Spleen (tissue), 11 donors: ENCODE data around the gene SMAD3. TPM values are rescaled to one million over a fixed set of nuclear protein-coding genes. Genes with fewer than 3 reads are reported as not detected.
A peak's percentile ranks its signal among the peaks of the same experiment; 100 is the strongest.

Source experiments
- DNase-seq: peaks from one replicate; pipeline ENCODE4 v3.0.0-alpha.2; 2020
- H3K27ac ChIP-seq, 8 donors: fragments of 200-600 bp; sonication (generic) in 7 of 8; 1 replicate in 4 of 8; 2 replicates in 4 of 8; pipeline versions ENCODE4 v1.5.0 to v1.8.0; 2016 to 2021; ENCODE audit warnings: inconsistent platforms in 4 of 8, mild to moderate bottlenecking in 4 of 8, moderate library complexity in 1 of 8
- H3K27me3 ChIP-seq, 7 donors: fragments of 200-600 bp; sonication (generic) in 6 of 7; replicated peaks in 1 of 7; 1 replicate in 4 of 7; 2 replicates in 3 of 7; pipeline versions ENCODE4 v1.5.0 to v1.8.0; 2016 to 2021; ENCODE audit warnings: inconsistent platforms in 3 of 7, mild to moderate bottlenecking in 1 of 7
- H3K36me3 ChIP-seq, 6 donors: fragments of 200-600 bp; sonication (generic) in 5 of 6; 1 replicate in 4 of 6; 2 replicates in 2 of 6; pipeline versions ENCODE4 v1.5.0 to v1.8.0; 2016 to 2021; ENCODE audit warnings: inconsistent platforms in 2 of 6
- H3K4me1 ChIP-seq, 6 donors: fragments of 200-600 bp; sonication (generic) in 5 of 6; 1 replicate in 3 of 6; 2 replicates in 3 of 6; pipeline versions ENCODE4 v1.5.0 to v1.8.0; 2016 to 2021; ENCODE audit warnings: inconsistent platforms in 3 of 6
- H3K4me3 ChIP-seq, 8 donors: fragments of 200-600 bp; sonication (generic) in 7 of 8; 1 replicate in 4 of 8; 2 replicates in 4 of 8; pipeline versions ENCODE4 v1.5.0 to v1.8.0; 2016 to 2021; ENCODE audit warnings: inconsistent platforms in 4 of 8, mild to moderate bottlenecking in 4 of 8, moderate library complexity in 2 of 8
- H3K9me3 ChIP-seq, 8 donors: fragments of 200-600 bp; sonication (generic) in 7 of 8; 1 replicate in 4 of 8; 2 replicates in 4 of 8; pipeline versions ENCODE4 v1.5.0 to v1.8.0; 2016 to 2021; ENCODE audit warnings: inconsistent platforms in 4 of 8
- POLR2A ChIP-seq, 3 donors: fragments of 450-650 bp; IDR thresholded peaks; one replicate each; pipeline ENCODE4 v1.5.1; 2017; ENCODE audit warnings: antibody characterized with exemption in 3 of 3, mild to moderate bottlenecking in 1 of 3
- POLR2AphosphoS5 ChIP-seq, 3 donors: sonication (generic); formaldehyde crosslinking; IDR thresholded peaks; one replicate each; pipeline ENCODE4 v1.5.1; 2017; ENCODE audit warnings: antibody characterized with exemption in 3 of 3
- WGBS, 5 donors: extraction: QIAGEN DNeasy Blood & Tissue Kit in 3 of 5; methylation state at CpG; one replicate each; pipeline versions ENCODE4 v1.1.5 to v1.1.7; 2013 to 2018; 5-methylcytosine and 5-hydroxymethylcytosine counted together
- intact Hi-C: fragments of 100-400 bp; cut with DNase I; formaldehyde crosslinking; loops from one replicate; pipeline ENCODE4 v1.15.0; 2023; ENCODE audit warnings: low total_unique reads
- polyA plus RNA-seq, 3 donors: library from polyadenylated mRNA; stranded (reverse); fragments of 200-250 nt; gene quantifications; one replicate each; pipeline ENCODE4 v1.2.1, GENCODE V29; 2013
- total RNA-seq, 7 donors: library from RNA; depleted of rRNA in 3 of 7; stranded (reverse); fragments of >200 nt in 3 of 7; fragmentation: NEBNext Ultra II Directional in 4 of 7; extraction: Animal tissue kit (Norgen Biotek cat#: 25700) in 4 of 7; gene quantifications; one replicate each; pipeline versions ENCODE4 v1.1.0 to v1.2.1, GENCODE V29; 2016 to 2021
- TF ChIP-seq, protein P1 (sequence below), 11 experiments: fragments of 200-600 bp in 7 of 11; fragments of 450-650 bp in 4 of 11; sonication (generic) in 4 of 11; IDR thresholded peaks in 8 of 11; conservative IDR thresholded peaks in 3 of 11; 1 replicate in 7 of 11; 2 replicates in 4 of 11; pipeline versions ENCODE4 v1.4.0 to v1.8.0; 2016 to 2021; ENCODE audit warnings: antibody characterized with exemption in 11 of 11, inconsistent platforms in 4 of 11, mild to moderate bottlenecking in 1 of 11
- donor health status: healthy with polysubstance abuse.
- donor health status: DM: no; HTN: no; CAD: no; lungs with moderate emphysema.
- donor health status: DM: no; HTN: no; CAD: no.
- donor health status: Bipolar disorder and iron deficiency.
- donor health status: healthy.
- donor health status: DM: no; HTN: no; CAD: no.
- donor health status: DM: yes; HTN: yes; CAD: no.

The SMAD3 gene
- total and polyA plus RNA-seq, 10 donors, result 8.3 to 78.4 (median 33.7) TPM

DNA sequence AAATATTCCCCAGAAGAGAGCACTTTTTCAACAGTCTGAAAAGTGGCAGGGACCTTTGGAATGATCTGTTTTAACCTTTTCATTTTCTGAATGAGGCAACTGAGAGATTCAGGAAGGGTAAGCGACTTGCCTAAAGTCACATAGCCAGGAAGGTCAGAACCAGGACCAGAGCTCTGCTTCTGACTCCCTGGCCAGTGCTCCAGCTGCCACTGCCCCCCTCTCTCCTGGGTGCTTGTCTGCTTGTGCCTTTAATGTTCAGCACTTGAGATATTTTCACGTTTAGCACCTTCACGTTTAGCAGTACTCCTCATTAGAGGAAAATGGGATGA is 68.3 kb downstream of the SMAD3 start:
- Histone ChIP-seq H3K4me3 (peak overlapping the region in 1 of 8 donors; percentile 11), H3K4me1 (peaks cover 48 to 100% (median 80%) of the 10 kb centered on the region in 6 donors), H3K36me3 (peaks cover 0 to 5% (median 0%) of the 10 kb centered on the region in 6 donors), H3K27me3 (no peaks in the 10 kb centered on the region), H3K9me3 (no peaks in the 10 kb centered on the region), H3K27ac (peak overlapping the region; percentile 64 to 90 (median 80))
- intact Hi-C loops, result no loop called here
- 63 to 74% (median 66%) methylated on average over 3 of the region's 3 CpGs for WGBS, 5 donors
- no peak for DNase-seq
- TF ChIP-seq, protein P1, sequence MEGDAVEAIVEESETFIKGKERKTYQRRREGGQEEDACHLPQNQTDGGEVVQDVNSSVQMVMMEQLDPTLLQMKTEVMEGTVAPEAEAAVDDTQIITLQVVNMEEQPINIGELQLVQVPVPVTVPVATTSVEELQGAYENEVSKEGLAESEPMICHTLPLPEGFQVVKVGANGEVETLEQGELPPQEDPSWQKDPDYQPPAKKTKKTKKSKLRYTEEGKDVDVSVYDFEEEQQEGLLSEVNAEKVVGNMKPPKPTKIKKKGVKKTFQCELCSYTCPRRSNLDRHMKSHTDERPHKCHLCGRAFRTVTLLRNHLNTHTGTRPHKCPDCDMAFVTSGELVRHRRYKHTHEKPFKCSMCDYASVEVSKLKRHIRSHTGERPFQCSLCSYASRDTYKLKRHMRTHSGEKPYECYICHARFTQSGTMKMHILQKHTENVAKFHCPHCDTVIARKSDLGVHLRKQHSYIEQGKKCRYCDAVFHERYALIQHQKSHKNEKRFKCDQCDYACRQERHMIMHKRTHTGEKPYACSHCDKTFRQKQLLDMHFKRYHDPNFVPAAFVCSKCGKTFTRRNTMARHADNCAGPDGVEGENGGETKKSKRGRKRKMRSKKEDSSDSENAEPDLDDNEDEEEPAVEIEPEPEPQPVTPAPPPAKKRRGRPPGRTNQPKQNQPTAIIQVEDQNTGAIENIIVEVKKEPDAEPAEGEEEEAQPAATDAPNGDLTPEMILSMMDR (IDR thresholded peaks at IDR 0.05 in 8 of 11, conservative IDR thresholded peaks at IDR 0.05 in 3 of 11), result no peak
- TF ChIP-seq POLR2A (IDR thresholded peaks at IDR 0.05) (no peak), POLR2AphosphoS5 (IDR thresholded peaks at IDR 0.05) (no peak)

DNA sequence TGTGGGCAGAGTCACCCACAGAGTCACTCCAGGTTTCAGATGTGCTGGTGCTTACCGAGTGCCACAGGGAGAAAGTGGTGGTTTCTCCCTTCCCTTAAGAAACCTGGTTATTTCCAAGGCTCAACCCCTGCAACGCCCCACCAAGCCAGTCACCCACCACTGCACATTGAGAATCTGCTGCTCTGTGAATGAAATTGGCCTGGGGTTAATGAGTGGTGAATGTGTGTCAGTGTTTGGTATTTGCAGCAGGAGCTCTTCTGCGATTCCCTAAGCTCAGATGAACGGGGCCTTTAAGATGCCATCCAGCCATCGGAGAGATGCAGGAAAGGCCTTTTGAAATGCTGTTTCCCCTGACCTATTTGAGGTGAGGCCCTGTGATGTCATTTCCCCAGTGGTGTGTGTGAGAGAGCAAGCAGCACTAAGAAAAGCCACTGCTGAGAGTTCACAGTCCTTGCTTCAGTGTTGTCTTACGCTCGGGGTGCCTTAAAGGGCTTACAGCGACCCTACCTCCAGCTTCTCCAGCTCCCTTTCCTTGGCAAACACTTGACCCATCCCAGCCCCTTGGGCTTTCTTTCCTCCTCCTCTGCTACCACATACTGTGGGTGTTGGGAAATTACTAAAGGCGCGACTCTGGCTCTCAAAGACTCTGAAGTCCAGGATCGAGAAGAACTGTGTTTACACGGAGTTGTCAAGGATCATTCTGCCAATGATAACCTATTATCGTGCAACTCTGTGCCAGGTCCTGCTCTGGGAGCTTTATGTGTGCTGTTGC is 68.9 kb downstream of the SMAD3 start:
- Histone ChIP-seq H3K9me3 (no peaks in the 10 kb centered on the region), H3K4me3 (peak overlapping the region in 1 of 8 donors; percentile 11), H3K4me1 (peaks cover 48 to 100% (median 85%) of the 10 kb centered on the region in 6 donors), H3K36me3 (no peaks in the 10 kb centered on the region), H3K27ac (peak overlapping the region; percentile 64 to 90 (median 80)), H3K27me3 (no peaks in the 10 kb centered on the region)
- TF ChIP-seq POLR2AphosphoS5 (IDR thresholded peaks at IDR 0.05) (peak in 2 of 3 donors; percentile 50 to 86), POLR2A (IDR thresholded peaks at IDR 0.05) (no peak)
- TF ChIP-seq, protein P1 (IDR thresholded peaks at IDR 0.05 in 8 of 11, conservative IDR thresholded peaks at IDR 0.05 in 3 of 11), result no peak
- WGBS, 5 donors, result 15 to 30% (median 28%) methylated on average over 13 of the region's 13 CpGs
- intact Hi-C loops, result no loop called here
- no peak for DNase-seq

DNA sequence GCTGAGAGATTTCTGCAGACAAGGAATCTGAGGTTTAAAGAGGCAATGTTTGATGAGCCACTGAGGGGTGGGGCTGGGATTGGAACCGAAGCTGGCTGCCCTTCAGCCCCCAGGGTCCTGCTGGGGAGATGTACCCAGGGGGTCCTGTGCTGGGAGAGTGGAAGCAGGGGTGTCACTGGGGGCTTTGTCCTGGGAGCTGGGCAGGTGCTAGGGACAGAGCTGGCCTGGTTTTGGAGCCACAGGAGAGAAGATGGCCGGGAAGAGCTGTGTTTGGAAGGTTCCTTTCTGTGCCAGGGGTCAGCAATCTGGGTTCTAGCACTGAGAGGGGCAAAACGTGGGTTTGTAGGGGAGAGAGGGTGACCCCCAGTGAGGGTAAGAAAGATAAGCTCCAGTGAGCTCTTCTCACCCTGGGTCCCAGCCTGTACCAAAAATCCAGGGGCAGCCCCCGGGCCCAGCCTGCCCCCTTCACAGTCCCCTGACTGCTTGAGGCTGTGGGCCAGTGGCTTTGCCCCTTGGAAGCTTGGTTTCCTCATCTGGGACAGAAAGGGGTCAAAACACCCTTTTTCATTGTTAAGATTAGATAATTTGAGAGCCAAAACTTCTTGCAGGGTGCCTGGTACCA is 69.6 kb downstream of the SMAD3 start:
- peak overlapping the region in 1 of 8 donors; percentile 11 for H3K4me3 ChIP-seq
- peak overlapping the region; percentile 64 to 90 (median 80) for H3K27ac ChIP-seq
- TF ChIP-seq, protein P1 (IDR thresholded peaks at IDR 0.05 in 8 of 11, conservative IDR thresholded peaks at IDR 0.05 in 3 of 11), result no peak
- TF ChIP-seq POLR2A (IDR thresholded peaks at IDR 0.05), result no peak
- TF ChIP-seq POLR2AphosphoS5 (IDR thresholded peaks at IDR 0.05), result no peak
- peaks cover 48 to 100% (median 92%) of the 10 kb centered on the region in 6 donors for H3K4me1 ChIP-seq
- H3K36me3 ChIP-seq, result no peaks in the 10 kb centered on the region
- intact Hi-C loops, result no loop called here
- no peak for DNase-seq
- no peaks in the 10 kb centered on the region for H3K9me3 ChIP-seq
- H3K27me3 ChIP-seq, result no peaks in the 10 kb centered on the region
- 64 to 81% (median 68%) methylated on average over 4 of the region's 4 CpGs for WGBS, 5 donors

DNA sequence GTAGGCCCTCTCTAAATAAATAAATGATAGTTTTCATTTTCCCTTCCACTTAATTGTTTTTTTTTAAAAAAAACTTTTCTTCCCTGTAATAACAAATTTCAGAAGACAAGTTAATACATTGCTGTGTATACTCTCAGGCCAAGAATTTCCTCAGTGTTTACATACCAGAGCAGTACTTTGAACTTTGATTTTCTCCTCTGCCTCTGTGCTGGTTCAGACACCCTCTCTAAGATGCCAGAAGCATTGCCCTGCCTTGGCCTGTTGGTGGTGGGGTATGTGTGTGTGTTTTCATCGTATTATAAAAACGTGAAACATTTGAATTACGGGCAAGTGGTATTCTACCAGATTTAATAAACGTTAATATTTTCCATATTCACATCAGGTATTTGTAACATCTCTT is 70.1 kb downstream of the SMAD3 start:
- no peak for TF ChIP-seq POLR2AphosphoS5 (IDR thresholded peaks at IDR 0.05)
- TF ChIP-seq, protein P1 (IDR thresholded peaks at IDR 0.05 in 8 of 11, conservative IDR thresholded peaks at IDR 0.05 in 3 of 11), result no peak
- TF ChIP-seq POLR2A (IDR thresholded peaks at IDR 0.05), result no peak
- DNase-seq, result no peak
- WGBS, 5 donors, result 72 to 86% (median 80%) methylated on average over 4 of the region's 4 CpGs
- H3K36me3 ChIP-seq, result no peaks in the 10 kb centered on the region
- H3K27me3 ChIP-seq, result no peaks in the 10 kb centered on the region
- H3K4me1 ChIP-seq, result peaks cover 50 to 100% (median 96%) of the 10 kb centered on the region in 6 donors
- H3K27ac ChIP-seq, result peak overlapping the region in 7 of 8 donors; percentile 64 to 90 (median 81)
- intact Hi-C loops, result no loop called here
- no peak overlapping the region for H3K4me3 ChIP-seq
- H3K9me3 ChIP-seq, result no peaks in the 10 kb centered on the region
